Adrenal gland (tissue), 12 donors: ENCODE data around the gene B3GLCT. TPM values are rescaled to one million over a fixed set of nuclear protein-coding genes. Genes with fewer than 3 reads are reported as not detected.

Source experiments
- DNase-seq, 7 donors: peaks; one replicate each; pipeline ENCODE4 v3.0.0-alpha.2; 2019 to 2020
- H3K27ac ChIP-seq, 5 donors: fragments of 200-600 bp; sonication (generic) in 4 of 5; 1 replicate in 3 of 5; 2 replicates in 2 of 5; pipeline versions ENCODE4 v1.5.1 to v1.8.0; 2016 to 2020; ENCODE audit warnings: mild to moderate bottlenecking in 1 of 5
- H3K27me3 ChIP-seq: fragments of 200-600 bp; 2 replicates; pipeline ENCODE4 v1.8.0; 2021
- H3K36me3 ChIP-seq, 2 donors: fragments of 200-600 bp; replicated peaks in 1 of 2; 1 replicate in 1 of 2; 2 replicates in 1 of 2; pipeline versions ENCODE4 v1.5.1 to v1.8.0; 2018 to 2022
- H3K4me1 ChIP-seq, 2 donors: fragments of 200-600 bp; replicated peaks in 1 of 2; 1 replicate in 1 of 2; 2 replicates in 1 of 2; pipeline versions ENCODE4 v1.5.1 to v1.8.0; 2018 to 2021
- H3K4me3 ChIP-seq, 4 donors: fragments of 200-600 bp; sonication (generic) in 3 of 4; one replicate each; pipeline ENCODE4 v1.5.1; 2016 to 2018
- H3K9me3 ChIP-seq, 3 donors: fragments of 200-600 bp; sonication (generic) in 1 of 3; replicated peaks in 1 of 3; 1 replicate in 2 of 3; 2 replicates in 1 of 3; pipeline versions ENCODE4 v1.5.1 to v1.8.0; 2016 to 2021
- POLR2A ChIP-seq, 2 donors: fragments of 450-650 bp; IDR thresholded peaks; one replicate each; pipeline ENCODE4 v1.6.1; 2017; ENCODE audit warnings: antibody characterized with exemption in 2 of 2, mild to moderate bottlenecking in 2 of 2, moderate library complexity in 1 of 2
- WGBS, 4 donors: extraction: QIAGEN DNeasy Blood & Tissue Kit in 2 of 4; methylation state at CpG; one replicate each; pipeline versions ENCODE4 v1.1.5 to v1.1.7; 2013 to 2017; 5-methylcytosine and 5-hydroxymethylcytosine counted together
- intact Hi-C, 2 donors: fragments of 100-400 bp; cut with DNase I; formaldehyde crosslinking; loops; one replicate each; pipeline versions ENCODE4 v1.14.1 to v1.15.0; 2022 to 2023
- polyA plus RNA-seq, 3 donors: library from polyadenylated mRNA; stranded (reverse); fragments of 200-250 nt in 2 of 3; fragments of 350-450 nt in 1 of 3; fragmentation: Illumina TruSeq in 1 of 3; extraction: RNeasy Lipid Tissue Mini Kit (QIAGEN cat#74804) in 1 of 3; gene quantifications; one replicate each; pipeline ENCODE4 v1.2.3, GENCODE V29; 2013 to 2014
- total RNA-seq, 9 donors: library from RNA; depleted of rRNA in 4 of 9; stranded (reverse); fragments of >200 nt in 4 of 9; fragments of 120-200 nt in 1 of 9; fragmentation: NEBNext Ultra II Directional in 1 of 9; extraction: Animal tissue kit (Norgen Biotek cat#: 25700) in 1 of 9; gene quantifications; one replicate each; pipeline versions ENCODE4 v1.1.0 to v1.2.4, GENCODE V29; 2013 to 2023
- TF ChIP-seq, protein P1 (sequence below), 6 experiments: fragments of 450-650 bp in 4 of 6; fragments of 200-600 bp in 2 of 6; sonication (generic) in 1 of 6; IDR thresholded peaks; 1 replicate in 5 of 6; 2 replicates in 1 of 6; pipeline versions ENCODE4 v1.5.1 to v1.8.0; 2016 to 2021; ENCODE audit warnings: antibody characterized with exemption in 6 of 6, mild to moderate bottlenecking in 2 of 6, moderate library complexity in 1 of 6
- donor health status: healthy with polysubstance abuse.
- donor health status: Bipolar disorder and iron deficiency.
- donor health status: DM: yes; HTN: yes; CAD: no.
- donor health status: DM: no; HTN: no; CAD: no.
- donor health status: DM: no; HTN: no; CAD: no.
- donor health status: DM: yes; HTN: yes; CAD: no.

Gene B3GLCT
- total and polyA plus RNA-seq, 12 donors: 1.9 to 6.4 (median 3.5) TPM

DNA sequence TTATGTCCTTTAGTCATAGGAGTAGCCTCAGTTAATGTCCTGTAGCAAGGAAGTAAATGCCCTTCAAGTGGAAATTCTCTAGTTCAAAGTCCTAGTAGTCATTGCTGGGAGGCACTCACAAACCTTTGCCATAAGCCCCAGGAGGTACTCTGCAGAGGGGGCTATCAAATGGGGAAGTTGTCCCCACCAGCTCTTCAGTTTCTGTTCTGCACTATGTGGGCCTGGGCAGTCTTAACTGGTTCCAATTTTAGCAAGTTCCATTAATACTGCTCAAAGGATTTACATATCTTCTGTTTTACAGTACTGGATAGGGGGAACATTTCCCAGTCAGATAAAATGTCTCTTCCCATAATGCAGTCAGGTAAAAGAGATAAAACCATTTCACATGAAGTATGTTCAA lies 101.3 kb downstream of the B3GLCT start:
- Histone ChIP-seq H3K4me1 (no peaks in the 10 kb centered on the region), H3K4me3 (no peak overlapping the region), H3K9me3 (no peaks in the 10 kb centered on the region), H3K27me3 (no peaks in the 10 kb centered on the region), H3K27ac (no peak overlapping the region), H3K36me3 (no peaks in the 10 kb centered on the region)
- intact Hi-C loops: no loop called here
- TF ChIP-seq, protein P1, sequence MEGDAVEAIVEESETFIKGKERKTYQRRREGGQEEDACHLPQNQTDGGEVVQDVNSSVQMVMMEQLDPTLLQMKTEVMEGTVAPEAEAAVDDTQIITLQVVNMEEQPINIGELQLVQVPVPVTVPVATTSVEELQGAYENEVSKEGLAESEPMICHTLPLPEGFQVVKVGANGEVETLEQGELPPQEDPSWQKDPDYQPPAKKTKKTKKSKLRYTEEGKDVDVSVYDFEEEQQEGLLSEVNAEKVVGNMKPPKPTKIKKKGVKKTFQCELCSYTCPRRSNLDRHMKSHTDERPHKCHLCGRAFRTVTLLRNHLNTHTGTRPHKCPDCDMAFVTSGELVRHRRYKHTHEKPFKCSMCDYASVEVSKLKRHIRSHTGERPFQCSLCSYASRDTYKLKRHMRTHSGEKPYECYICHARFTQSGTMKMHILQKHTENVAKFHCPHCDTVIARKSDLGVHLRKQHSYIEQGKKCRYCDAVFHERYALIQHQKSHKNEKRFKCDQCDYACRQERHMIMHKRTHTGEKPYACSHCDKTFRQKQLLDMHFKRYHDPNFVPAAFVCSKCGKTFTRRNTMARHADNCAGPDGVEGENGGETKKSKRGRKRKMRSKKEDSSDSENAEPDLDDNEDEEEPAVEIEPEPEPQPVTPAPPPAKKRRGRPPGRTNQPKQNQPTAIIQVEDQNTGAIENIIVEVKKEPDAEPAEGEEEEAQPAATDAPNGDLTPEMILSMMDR (IDR thresholded peaks at IDR 0.05): no peak
- TF ChIP-seq POLR2A (IDR thresholded peaks at IDR 0.05): no peak
- no peak for DNase-seq

DNA sequence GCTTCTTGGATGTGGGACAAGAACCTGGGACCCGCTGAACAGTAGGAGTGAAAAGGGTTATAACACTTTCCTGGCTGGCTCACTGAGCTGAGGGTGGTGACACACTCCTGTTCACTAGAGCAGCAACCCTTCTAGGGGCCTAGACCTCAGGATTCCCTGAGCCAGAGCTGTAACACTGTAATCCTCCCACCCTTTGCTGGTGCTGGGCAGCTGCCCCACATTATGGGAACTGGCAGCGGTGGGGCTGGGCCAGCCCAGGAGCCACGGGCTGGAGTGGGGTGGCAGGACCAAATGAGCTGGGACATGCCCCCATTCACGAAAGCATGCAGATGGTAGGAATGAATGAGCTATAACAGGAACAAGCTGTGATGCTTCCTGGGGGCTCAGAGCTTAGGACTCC lies 110.6 kb downstream of the B3GLCT start:
- intact Hi-C loops: no loop called here
- Histone ChIP-seq H3K9me3 (peaks cover 0 to 6% (median 0%) of the 10 kb centered on the region in 3 donors), H3K27ac (no peak overlapping the region), H3K4me1 (no peaks in the 10 kb centered on the region), H3K27me3 (no peaks in the 10 kb centered on the region), H3K4me3 (no peak overlapping the region), H3K36me3 (no peaks in the 10 kb centered on the region)
- 88 to 96% (median 95%) methylated on average over 4 of the region's 4 CpGs for WGBS, 4 donors
- no peak for DNase-seq
- TF ChIP-seq POLR2A (IDR thresholded peaks at IDR 0.05): no peak
- TF ChIP-seq, protein P1 (IDR thresholded peaks at IDR 0.05): no peak

DNA sequence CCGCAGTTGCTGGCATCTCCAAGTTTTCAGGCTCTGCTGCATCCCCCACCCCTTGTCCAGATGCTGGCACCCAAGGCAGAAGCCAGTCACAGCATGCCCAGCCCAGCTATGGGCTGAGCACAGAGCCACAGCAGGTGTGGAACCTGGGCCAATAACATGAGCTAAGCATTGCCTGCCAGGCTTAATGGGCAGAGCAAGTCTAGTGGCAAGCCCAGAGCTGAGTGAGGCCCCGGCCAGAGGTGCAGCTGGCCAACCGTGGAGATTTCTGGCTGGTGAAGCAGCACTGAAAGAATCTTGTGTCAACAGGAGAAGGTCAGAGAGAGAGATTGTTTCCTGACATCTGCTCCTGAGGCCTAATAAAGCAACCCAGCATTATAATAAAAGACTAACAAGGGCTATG lies 111.0 kb downstream of the B3GLCT start:
- no peak overlapping the region for H3K27ac ChIP-seq
- H3K9me3 ChIP-seq: peaks cover 0 to 6% (median 0%) of the 10 kb centered on the region in 3 donors
- no peaks in the 10 kb centered on the region for H3K36me3 ChIP-seq
- no peak for DNase-seq
- WGBS, 4 donors: 47 to 60% (median 52%) methylated on average over 3 of the region's 3 CpGs
- intact Hi-C loops: no loop called here
- H3K4me3 ChIP-seq: no peak overlapping the region
- H3K4me1 ChIP-seq: no peaks in the 10 kb centered on the region
- TF ChIP-seq, protein P1 (IDR thresholded peaks at IDR 0.05): no peak
- no peak for TF ChIP-seq POLR2A (IDR thresholded peaks at IDR 0.05)
- no peaks in the 10 kb centered on the region for H3K27me3 ChIP-seq

DNA sequence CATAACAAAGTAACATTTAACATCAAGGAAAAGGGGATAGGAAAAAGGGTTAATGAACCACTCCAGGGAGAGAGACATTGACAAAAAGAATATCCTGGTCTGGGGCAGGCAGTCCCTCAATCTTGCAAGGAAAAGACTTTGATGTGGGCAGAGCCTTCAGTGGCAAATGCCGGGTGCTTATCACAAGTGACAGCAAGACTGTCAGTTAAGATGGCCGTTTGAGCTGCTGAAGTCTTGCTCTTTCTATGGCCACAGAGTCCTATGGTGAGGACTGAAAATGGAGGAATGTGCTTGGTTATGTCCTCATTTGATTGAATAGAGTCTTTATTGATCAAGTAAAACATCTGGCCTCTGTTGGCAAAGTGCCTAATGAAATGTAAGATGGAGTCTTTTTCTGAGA lies 112.1 kb downstream of the B3GLCT start:
- H3K4me1 ChIP-seq: no peaks in the 10 kb centered on the region
- H3K27me3 ChIP-seq: no peaks in the 10 kb centered on the region
- H3K36me3 ChIP-seq: no peaks in the 10 kb centered on the region
- intact Hi-C loops: no loop called here
- no peak for TF ChIP-seq POLR2A (IDR thresholded peaks at IDR 0.05)
- TF ChIP-seq, protein P1 (IDR thresholded peaks at IDR 0.05): no peak
- DNase-seq: no peak
- H3K4me3 ChIP-seq: no peak overlapping the region
- peaks cover 0 to 6% (median 0%) of the 10 kb centered on the region in 3 donors for H3K9me3 ChIP-seq
- 42 to 64% (median 54%) methylated on average over 2 of the region's 2 CpGs for WGBS, 4 donors
- H3K27ac ChIP-seq: no peak overlapping the region
